ENCODE measurements around the gene TBC1D3. TPM values are rescaled to one million over a fixed set of nuclear protein-coding genes. Genes with fewer than 3 reads are reported as not detected.
"Not testable (repeated sequence)": the region's sequence is repeated elsewhere in the genome, so short reads cannot be mapped to it uniquely, and the experiment has no call there.

Gene TBC1D3
- total RNA-seq (not detected), polyA plus RNA-seq (ENCODE audit: insufficient read length in 6 of 6) (not detected)
- long read RNA-seq, donor 1, partial matches to known transcripts: 6 of 6 reads
- long read RNA-seq, donor 1, other reads (novel, unspliced or antisense): 0 of 6 reads
- long read RNA-seq, donor 2: 0 reads
- long read RNA-seq, donor 3: 0 reads
- long read RNA-seq, donor 4: 0 reads
- long read RNA-seq, donor 5: 0 reads
- long read RNA-seq, donor 6: 0 reads
- long read RNA-seq, donor 7: 0 reads
- long read RNA-seq, donor 8: 0 reads
- long read RNA-seq, donor 9: 0 reads
- long read RNA-seq, donor 10: 0 reads
- long read RNA-seq, donor 11: 0 reads
- long read RNA-seq, donor 12: 0 reads

DNA sequence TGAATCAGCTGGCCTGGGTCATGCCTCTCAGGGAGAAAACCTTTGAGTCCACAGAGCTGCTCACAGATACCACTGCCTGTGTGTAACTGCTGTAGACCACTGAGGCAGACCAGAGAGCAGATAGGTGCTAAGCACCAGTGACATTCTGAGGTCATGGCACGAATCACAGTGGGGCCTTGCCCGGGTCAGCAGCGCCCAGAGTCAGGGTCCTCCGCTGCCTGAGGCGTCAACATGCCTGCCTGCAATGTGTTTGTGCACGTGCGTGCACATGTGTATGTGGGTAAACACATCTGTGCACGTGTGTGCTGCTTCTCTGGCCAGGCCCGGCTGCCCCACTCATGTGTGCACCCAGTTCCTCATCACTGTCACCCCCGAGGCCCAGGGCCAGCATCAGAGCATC, at the start of gene TBC1D3:
TSS of gene TBC1D3 (minus strand) at position 101 of the 400 bp plus-strand sequence. CDS start 1,526 bp downstream, outside the sequence.
- H3K4me1 ChIP-seq; H3K27me3 ChIP-seq; H3K4me3 ChIP-seq; H3K9me3 ChIP-seq; H3K36me3 ChIP-seq; ATAC-seq; H3K27ac ChIP-seq; intact Hi-C loops (cut with DNase I); DNase-seq: not testable (repeated sequence)

DNA sequence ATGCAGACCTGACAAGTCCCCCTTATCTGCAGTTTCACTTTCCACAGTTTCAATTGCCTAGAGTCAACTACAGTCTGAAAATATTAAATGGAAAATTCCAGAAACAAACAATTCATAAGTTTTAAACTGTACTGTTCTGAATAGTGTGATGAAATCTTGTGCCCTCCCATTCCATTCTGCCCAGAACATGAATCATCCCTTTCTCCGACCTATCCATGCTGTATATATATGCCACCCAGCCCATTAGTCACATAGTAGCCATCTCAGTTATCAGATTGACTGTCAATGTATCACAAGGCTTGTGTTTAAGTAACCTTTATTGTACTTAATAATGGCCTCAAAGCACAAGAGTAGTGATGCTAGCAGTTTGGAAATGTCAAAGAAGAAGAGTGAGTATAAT, 40.4 kb upstream of the TBC1D3 start:
- peak; percentile 63 for ATAC-seq
- H3K36me3 ChIP-seq; H3K4me3 ChIP-seq; H3K9me3 ChIP-seq; intact Hi-C loops (cut with DNase I); H3K27me3 ChIP-seq; H3K4me1 ChIP-seq; DNase-seq; H3K27ac ChIP-seq: not testable (repeated sequence)

DNA sequence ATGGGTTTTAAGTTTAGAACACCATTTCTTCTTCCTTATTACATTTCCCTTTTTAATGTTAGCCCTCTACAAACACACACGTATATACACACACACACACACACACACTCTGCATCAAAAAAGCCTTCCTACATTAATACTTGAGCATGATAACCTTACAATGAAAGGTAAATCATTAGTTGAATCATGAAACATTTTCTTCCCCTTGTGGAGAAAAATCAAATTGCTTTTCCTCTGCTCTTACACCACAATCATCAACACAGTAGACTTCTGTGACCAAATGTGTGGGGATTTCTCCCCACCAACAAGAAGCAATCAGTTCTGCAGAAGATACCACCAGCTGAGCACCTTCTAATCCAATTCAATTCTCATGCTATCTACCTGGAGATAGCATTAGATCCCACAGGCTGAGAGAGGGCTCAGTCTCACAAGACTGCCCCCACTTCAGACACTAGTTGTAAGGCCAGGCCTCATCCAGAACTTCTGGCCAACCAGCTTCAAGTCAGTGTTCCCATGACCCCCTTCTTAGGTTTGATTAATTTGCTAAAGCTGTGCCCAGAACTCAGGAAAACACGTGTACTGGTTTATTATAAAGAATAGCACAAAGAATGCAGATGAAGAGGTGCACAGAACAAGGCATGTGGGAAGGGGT, 33.6 kb upstream of the TBC1D3 start:
- H3K27ac ChIP-seq; ATAC-seq; H3K27me3 ChIP-seq; intact Hi-C loops (cut with DNase I); H3K36me3 ChIP-seq; H3K4me1 ChIP-seq; DNase-seq; H3K9me3 ChIP-seq; H3K4me3 ChIP-seq: not testable (repeated sequence)

DNA sequence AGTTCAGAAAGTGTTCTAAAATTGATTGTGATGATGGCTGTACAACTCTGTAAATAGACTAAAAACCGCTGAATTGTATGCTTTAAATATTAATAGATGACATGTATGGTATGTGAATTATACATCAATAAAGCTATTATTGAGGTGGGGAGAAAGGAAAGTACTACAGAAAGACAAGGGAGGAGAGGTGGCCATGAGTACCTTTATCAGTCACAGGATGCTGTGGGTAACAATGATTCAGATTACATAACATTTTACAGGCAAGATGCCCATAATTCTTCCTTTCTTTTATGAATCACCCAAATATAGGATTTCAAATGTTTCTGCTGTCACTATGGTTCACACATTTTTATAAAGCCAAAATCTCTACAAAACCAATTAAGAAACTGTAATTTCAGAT, 28.5 kb upstream of the TBC1D3 start:
- intact Hi-C loops (cut with DNase I); H3K27me3 ChIP-seq; ATAC-seq: not testable (repeated sequence)

DNA sequence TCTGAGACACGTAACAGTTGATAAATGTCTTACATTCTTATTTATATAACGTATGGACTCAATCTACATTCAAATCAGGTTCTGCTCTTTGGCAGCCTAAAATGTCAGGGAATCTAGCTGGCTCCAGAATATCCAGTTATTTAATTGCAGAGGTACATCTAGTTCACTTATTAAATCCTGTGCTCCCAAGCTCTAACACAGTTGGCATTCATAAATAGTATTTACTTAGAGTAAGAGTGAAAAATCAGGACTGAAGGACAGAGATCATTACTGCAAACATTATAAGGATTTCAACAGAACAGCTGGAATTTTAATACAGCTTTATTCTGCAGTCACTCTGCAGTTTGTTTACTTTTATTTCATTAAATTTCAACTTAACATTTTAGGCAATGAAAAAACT, 7.9 kb upstream of the TBC1D3 start:
- H3K4me1 ChIP-seq; ATAC-seq; DNase-seq; intact Hi-C loops (cut with DNase I); H3K27ac ChIP-seq; H3K36me3 ChIP-seq; H3K27me3 ChIP-seq; H3K4me3 ChIP-seq; H3K9me3 ChIP-seq: not testable (repeated sequence)

More for the DNA sequence above, 28.5 kb upstream of the TBC1D3 start:
- not testable (repeated sequence) for DNase-seq, H3K9me3 ChIP-seq, H3K4me3 ChIP-seq, H3K4me1 ChIP-seq, H3K36me3 ChIP-seq, H3K27ac ChIP-seq

DNA sequence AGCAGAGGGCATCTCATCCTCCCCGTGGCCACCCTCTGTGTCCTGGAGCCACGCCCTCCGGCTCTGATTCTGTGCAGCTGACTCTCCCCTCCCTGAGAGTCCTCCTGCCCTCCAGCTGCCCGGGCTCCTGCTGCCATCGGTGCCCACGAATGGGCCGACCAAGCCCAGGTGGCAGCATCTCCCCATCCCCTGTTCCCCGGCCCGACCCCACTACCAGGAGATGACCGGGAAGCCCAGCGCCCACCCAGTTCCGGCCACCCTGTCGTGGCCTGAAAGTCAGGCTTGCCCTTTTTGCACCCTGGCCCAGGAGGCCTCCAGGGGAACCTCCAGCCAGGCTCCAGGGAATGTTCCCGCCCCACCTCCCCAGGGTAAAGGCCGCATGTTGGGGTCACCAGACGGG, 57.5 kb downstream of the TBC1D3 start:
- H3K27ac ChIP-seq; H3K4me1 ChIP-seq; H3K27me3 ChIP-seq; H3K4me3 ChIP-seq; H3K9me3 ChIP-seq; H3K36me3 ChIP-seq; intact Hi-C loops (cut with DNase I); ATAC-seq: not testable (repeated sequence)
- peak in 1 of 4 donors; percentile 26 for DNase-seq

Other genes starting within 250 kb of the TBC1D3 start
- 10 to 100 TPM; 12.1 to 13.3 TPM for gene TBC1D3L, start 203.5 kb downstream of the TBC1D3 start, total RNA-seq
- 10 to 100 TPM; 19.2 to 40.5 (median 31.2) TPM for gene TBC1D3L, start 203.5 kb downstream of the TBC1D3 start, polyA plus RNA-seq (ENCODE audit: insufficient read length in 6 of 6)
- gene TBC1D3D, start 188.6 kb downstream of the TBC1D3 start, total RNA-seq: 1 to 10 TPM in 1 of 2 donors, under 1 TPM in 1; 0.79 to 3.7 TPM
- 1 to 10 TPM in 5 of 6 donors, under 1 TPM in 1; 0.46 to 6.2 (median 2.2) TPM for gene TBC1D3D, start 188.6 kb downstream of the TBC1D3 start, polyA plus RNA-seq (ENCODE audit: insufficient read length in 6 of 6)
- not detected for gene TBC1D3C, start 123.9 kb downstream of the TBC1D3 start, total RNA-seq
- gene TBC1D3C, start 123.9 kb downstream of the TBC1D3 start, polyA plus RNA-seq (ENCODE audit: insufficient read length in 6 of 6): under 1 TPM in 2 of 6 donors, not detected in 4; 0.21 to 0.39 TPM
- not detected for gene TBC1D3E, start 64.6 kb downstream of the TBC1D3 start, total RNA-seq
- under 1 TPM in 2 of 6 donors, not detected in 4; 0.20 to 0.21 TPM for gene TBC1D3E, start 64.6 kb downstream of the TBC1D3 start, polyA plus RNA-seq (ENCODE audit: insufficient read length in 6 of 6)
- gene MRPL45, start 104.6 kb upstream of the TBC1D3 start, total RNA-seq: 10 to 100 TPM; 24.4 to 28.4 TPM
- 10 to 100 TPM; 51.8 to 63.3 (median 58.7) TPM for gene MRPL45, start 104.6 kb upstream of the TBC1D3 start, polyA plus RNA-seq (ENCODE audit: insufficient read length in 6 of 6)
- gene GPR179, start 151.4 kb upstream of the TBC1D3 start, total RNA-seq: under 1 TPM in 1 of 2 donors, not detected in 1; 0.50 TPM
- under 1 TPM; 0.24 to 0.50 (median 0.32) TPM for gene GPR179, start 151.4 kb upstream of the TBC1D3 start, polyA plus RNA-seq (ENCODE audit: insufficient read length in 6 of 6)
- 10 to 100 TPM; 19.4 to 22.4 TPM for gene SOCS7, start 159.3 kb upstream of the TBC1D3 start, total RNA-seq
- gene SOCS7, start 159.3 kb upstream of the TBC1D3 start, polyA plus RNA-seq (ENCODE audit: insufficient read length in 6 of 6): 10 to 100 TPM; 14.1 to 22.6 (median 18.7) TPM
- 10 to 100 TPM; 49.1 to 51.0 TPM for gene ARHGAP23, start 235.9 kb upstream of the TBC1D3 start, total RNA-seq
- gene ARHGAP23, start 235.9 kb upstream of the TBC1D3 start, polyA plus RNA-seq (ENCODE audit: insufficient read length in 6 of 6): 10 to 100 TPM; 27.7 to 49.0 (median 36.1) TPM